Measurements from ENCODE around the gene GAL3ST1. TPM values are rescaled to one million over a fixed set of nuclear protein-coding genes. Genes with fewer than 3 reads are reported as not detected.

Gene GAL3ST1
- total and polyA plus RNA-seq, 9 donors, result 1.1 to 4.1 (median 1.9) TPM; not detected in 1

DNA sequence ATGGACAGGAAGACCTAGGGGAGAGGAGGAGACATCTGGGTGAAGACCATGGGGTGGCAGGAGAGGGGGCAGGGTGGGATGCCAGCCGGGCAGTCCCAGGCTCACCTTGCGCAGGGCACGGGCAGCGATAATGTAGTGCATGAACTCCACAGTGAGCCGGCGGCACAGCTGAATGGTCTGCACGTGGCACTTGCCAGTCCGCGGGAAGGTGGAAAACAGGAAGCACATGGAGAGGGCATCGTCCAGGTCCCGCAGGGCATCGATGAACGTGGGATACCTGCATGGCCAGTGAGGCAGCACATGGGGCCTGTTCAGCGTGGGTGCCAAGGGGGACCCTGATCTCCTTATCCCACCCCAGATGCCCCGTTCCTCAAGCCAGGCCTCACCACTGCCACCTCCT lies 10.0 kb upstream of the GAL3ST1 start:
- no peaks in the 10 kb centered on the region for H3K9me3 ChIP-seq
- intact Hi-C loops (cut with DNase I), result no loop called here
- H3K27ac ChIP-seq, result no peak overlapping the region
- peaks cover 5% of the 10 kb centered on the region for H3K36me3 ChIP-seq
- TF ChIP-seq, protein P1, sequence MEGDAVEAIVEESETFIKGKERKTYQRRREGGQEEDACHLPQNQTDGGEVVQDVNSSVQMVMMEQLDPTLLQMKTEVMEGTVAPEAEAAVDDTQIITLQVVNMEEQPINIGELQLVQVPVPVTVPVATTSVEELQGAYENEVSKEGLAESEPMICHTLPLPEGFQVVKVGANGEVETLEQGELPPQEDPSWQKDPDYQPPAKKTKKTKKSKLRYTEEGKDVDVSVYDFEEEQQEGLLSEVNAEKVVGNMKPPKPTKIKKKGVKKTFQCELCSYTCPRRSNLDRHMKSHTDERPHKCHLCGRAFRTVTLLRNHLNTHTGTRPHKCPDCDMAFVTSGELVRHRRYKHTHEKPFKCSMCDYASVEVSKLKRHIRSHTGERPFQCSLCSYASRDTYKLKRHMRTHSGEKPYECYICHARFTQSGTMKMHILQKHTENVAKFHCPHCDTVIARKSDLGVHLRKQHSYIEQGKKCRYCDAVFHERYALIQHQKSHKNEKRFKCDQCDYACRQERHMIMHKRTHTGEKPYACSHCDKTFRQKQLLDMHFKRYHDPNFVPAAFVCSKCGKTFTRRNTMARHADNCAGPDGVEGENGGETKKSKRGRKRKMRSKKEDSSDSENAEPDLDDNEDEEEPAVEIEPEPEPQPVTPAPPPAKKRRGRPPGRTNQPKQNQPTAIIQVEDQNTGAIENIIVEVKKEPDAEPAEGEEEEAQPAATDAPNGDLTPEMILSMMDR (IDR thresholded peaks at IDR 0.05), result no peak
- TF ChIP-seq EP300 (IDR thresholded peaks at IDR 0.05) (no peak), POLR2A (IDR thresholded peaks at IDR 0.05) (no peak)
- DNase-seq, result no peak
- no peak overlapping the region for H3K4me3 ChIP-seq
- no peaks in the 10 kb centered on the region for H3K4me1 ChIP-seq (ENCODE audit: insufficient read depth)
- 85 to 91% (median 88%) methylated on average over 15 of the region's 15 CpGs for WGBS, 3 donors
- no peaks in the 10 kb centered on the region for H3K27me3 ChIP-seq

DNA sequence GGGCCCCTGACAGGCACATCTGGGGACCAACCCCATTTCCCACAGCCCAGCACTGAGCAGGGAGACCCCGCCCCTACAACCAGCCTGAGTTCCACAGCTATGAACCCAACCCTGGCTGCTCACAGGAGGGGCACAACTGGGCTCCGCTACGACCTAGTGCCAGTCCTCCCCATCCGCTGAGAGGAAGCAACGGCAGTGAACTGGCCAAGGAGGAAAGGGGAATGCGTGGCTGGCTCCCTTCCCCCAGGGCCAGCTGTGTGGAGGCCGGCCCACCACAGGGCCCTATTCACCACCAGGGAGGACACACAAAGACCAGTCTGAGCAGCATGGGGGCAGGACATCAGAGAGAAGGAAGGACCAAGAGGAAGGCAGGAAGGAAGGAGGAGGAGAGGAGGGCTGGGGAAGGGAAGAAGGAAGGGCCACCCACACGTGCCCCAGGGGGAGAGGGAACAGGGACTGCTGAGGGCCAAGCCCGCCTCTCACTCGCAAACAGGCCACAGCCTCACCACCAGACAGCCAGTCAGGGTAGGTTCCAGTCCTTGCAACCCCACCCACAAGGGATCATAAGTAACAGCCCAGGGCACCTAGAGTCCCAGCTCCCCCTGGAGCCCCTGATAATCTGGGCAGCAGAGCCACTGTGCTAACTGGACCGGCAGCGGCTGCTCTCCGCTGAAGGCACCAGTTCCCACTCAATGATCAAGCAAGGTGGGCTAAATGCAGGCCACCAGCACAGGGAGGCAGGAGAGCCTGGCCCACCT lies 8.5 kb upstream of the GAL3ST1 start:
- H3K27me3 ChIP-seq, result no peaks in the 10 kb centered on the region
- intact Hi-C loops (cut with DNase I), result no loop called here
- H3K27ac ChIP-seq, result no peak overlapping the region
- TF ChIP-seq, protein P1 (IDR thresholded peaks at IDR 0.05), result no peak
- TF ChIP-seq POLR2A (IDR thresholded peaks at IDR 0.05) (no peak), EP300 (IDR thresholded peaks at IDR 0.05) (no peak)
- peaks cover 5% of the 10 kb centered on the region for H3K36me3 ChIP-seq
- no peak for DNase-seq
- 69 to 73% (median 72%) methylated on average over 13 of the region's 13 CpGs for WGBS, 3 donors
- H3K9me3 ChIP-seq, result no peaks in the 10 kb centered on the region
- no peak overlapping the region for H3K4me3 ChIP-seq
- H3K4me1 ChIP-seq (ENCODE audit: insufficient read depth), result no peaks in the 10 kb centered on the region

DNA sequence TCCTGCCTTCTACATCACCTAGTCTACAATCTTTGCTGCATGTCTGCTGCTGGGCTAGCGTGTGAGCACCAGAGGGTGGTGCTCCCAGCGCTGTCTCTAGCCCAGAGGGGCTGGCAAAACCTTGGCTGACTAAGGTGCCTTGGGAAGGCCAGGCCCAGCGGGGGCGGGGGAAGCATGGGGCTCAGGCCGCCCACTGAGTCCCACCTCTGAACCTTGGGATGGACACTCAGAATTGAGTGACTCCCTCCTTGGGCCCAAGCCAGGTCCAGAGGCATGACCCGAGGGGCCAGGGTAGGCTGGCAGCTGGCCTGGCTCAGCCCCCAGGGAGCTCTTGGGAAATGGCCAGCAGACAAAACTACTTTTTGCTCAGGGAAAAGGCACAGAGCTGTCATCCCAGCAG lies 7.6 kb upstream of the GAL3ST1 start:
- no peak for DNase-seq
- Histone ChIP-seq H3K9me3 (no peaks in the 10 kb centered on the region), H3K27ac (no peak overlapping the region), H3K27me3 (no peaks in the 10 kb centered on the region), H3K36me3 (peaks cover 5% of the 10 kb centered on the region), H3K4me1 (ENCODE audit: insufficient read depth) (no peaks in the 10 kb centered on the region), H3K4me3 (no peak overlapping the region)
- intact Hi-C loops (cut with DNase I), result no loop called here
- 79 to 91% (median 86%) methylated on average over 2 to 6 of the region's 6 CpGs for WGBS, 3 donors
- TF ChIP-seq EP300 (IDR thresholded peaks at IDR 0.05), result no peak
- TF ChIP-seq, protein P1 (IDR thresholded peaks at IDR 0.05), result no peak
- no peak for TF ChIP-seq POLR2A (IDR thresholded peaks at IDR 0.05)

DNA sequence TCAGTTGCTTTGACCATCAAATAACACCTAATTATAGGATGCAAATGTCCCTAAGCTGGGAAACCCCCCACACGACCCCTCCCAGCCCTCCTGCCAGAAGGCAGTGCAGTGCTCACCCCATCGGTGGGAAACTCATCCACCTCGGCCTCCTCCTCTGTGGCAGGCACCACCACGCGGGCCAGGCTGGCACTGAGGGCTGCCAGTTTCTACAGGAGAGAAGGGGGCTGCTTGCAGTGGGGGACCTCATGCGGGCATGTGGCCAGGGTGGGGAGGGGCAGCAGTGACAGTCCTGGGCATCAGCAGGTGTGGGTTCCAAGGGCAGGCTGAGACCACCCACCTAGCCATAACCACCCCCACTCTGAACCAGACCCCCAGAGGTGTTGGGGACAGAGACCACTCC lies 6.4 kb upstream of the GAL3ST1 start:
- 83 to 87% (median 84%) methylated on average over 6 of the region's 6 CpGs for WGBS, 3 donors
- TF ChIP-seq, protein P1 (IDR thresholded peaks at IDR 0.05), result no peak
- TF ChIP-seq POLR2A (IDR thresholded peaks at IDR 0.05) (no peak), EP300 (IDR thresholded peaks at IDR 0.05) (no peak)
- no peak overlapping the region for H3K4me3 ChIP-seq
- H3K27me3 ChIP-seq, result no peaks in the 10 kb centered on the region
- DNase-seq, result no peak
- H3K4me1 ChIP-seq (ENCODE audit: insufficient read depth), result peaks cover under 1% of the 10 kb centered on the region
- H3K9me3 ChIP-seq, result no peaks in the 10 kb centered on the region
- H3K36me3 ChIP-seq, result peaks cover 5% of the 10 kb centered on the region
- no peak overlapping the region for H3K27ac ChIP-seq
- intact Hi-C loops (cut with DNase I), result no loop called here

All from ovary (tissue), 9 donors.